KMS-11 (cell line): ENCODE measurements around the gene KL.

Experiments
- H2AFZ ChIP-seq: fragments of 200-600 bp; sonication (generic); 2 replicates; pipeline ENCODE4 v1.6.1; 2016; ENCODE audit warnings: antibody characterized with exemption, mixed run types, low read depth
- H3K27ac ChIP-seq: fragments of 200-600 bp; sonication (generic); 2 replicates; pipeline ENCODE4 v1.6.1; 2016; ENCODE audit warnings: mild to moderate bottlenecking, mixed run types
- H3K27me3 ChIP-seq: fragments of 200-600 bp; sonication (generic); 2 replicates; pipeline ENCODE4 v1.6.1; 2017; ENCODE audit warnings: mild to moderate bottlenecking, low read depth, mixed run types, moderate library complexity; ENCODE audit not compliant: insufficient read depth
- H3K36me3 ChIP-seq: fragments of 200-600 bp; sonication (generic); 2 replicates; pipeline ENCODE4 v1.6.1; 2017; ENCODE audit warnings: mild to moderate bottlenecking, mixed run types; ENCODE audit not compliant: insufficient read depth
- H3K4me1 ChIP-seq: fragments of 200-600 bp; sonication (generic); 2 replicates; pipeline ENCODE4 v1.6.1; 2016; ENCODE audit warnings: mild to moderate bottlenecking, low read depth, mixed run types; ENCODE audit not compliant: poor library complexity, severe bottlenecking
- H3K4me2 ChIP-seq: fragments of 200-600 bp; sonication (generic); 2 replicates; pipeline ENCODE4 v1.7.0; 2016; ENCODE audit warnings: mild to moderate bottlenecking, mixed run types
- H3K4me3 ChIP-seq: fragments of 200-600 bp; sonication (generic); IDR thresholded peaks from 2 replicates; pipeline ENCODE4 v1.6.1; 2017; ENCODE audit warnings: low read depth, low read length, mixed read lengths; ENCODE audit not compliant: insufficient read depth
- H3K79me2 ChIP-seq: fragments of 200-600 bp; sonication (generic); 2 replicates; pipeline ENCODE4 v1.6.1; 2016; ENCODE audit warnings: low read depth, mixed run types; ENCODE audit not compliant: insufficient read depth
- H3K9ac ChIP-seq: fragments of 200-600 bp; sonication (generic); 2 replicates; pipeline ENCODE4 v1.6.1; 2016; ENCODE audit warnings: mild to moderate bottlenecking, mixed run types
- H4K20me1 ChIP-seq: fragments of 200-600 bp; sonication (generic); 2 replicates; pipeline ENCODE4 v1.6.1; 2016; ENCODE audit warnings: mild to moderate bottlenecking, mixed run types; ENCODE audit not compliant: insufficient read depth
- TF ChIP-seq, protein P1 (sequence below): fragments of 200-600 bp; sonication (generic); conservative IDR thresholded peaks from 2 replicates; pipeline ENCODE4 v1.6.1; 2017; ENCODE audit warnings: low read depth, mild to moderate bottlenecking, antibody characterized with exemption, low read length, moderate library complexity, mixed read lengths

The KL gene

DNA sequence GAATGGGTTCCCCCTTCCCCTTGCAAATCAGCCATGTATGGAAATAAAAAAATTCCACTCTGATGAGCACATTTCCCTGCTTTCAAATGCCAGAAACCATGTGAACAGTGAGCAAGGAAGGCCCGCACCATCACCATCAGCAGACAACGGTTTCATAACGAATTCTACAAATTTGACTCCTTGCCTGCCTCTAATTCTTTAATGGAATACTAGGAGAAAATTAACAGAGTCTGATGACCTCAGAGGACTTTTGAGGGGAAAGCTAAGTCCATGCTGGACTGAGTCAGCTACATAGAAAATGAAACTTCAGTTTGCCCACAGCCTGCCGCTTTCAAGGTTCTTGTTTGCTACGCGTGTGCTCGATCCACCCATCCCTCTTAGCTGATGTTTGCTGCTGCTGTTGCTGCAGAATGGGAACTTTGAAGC, 46.7 kb upstream of the KL start:
- Histone ChIP-seq H3K4me1 (peaks cover 26% of the 10 kb centered on the region), H2AFZ (peak overlapping the region; percentile 52; the same call in 1 of the 2 replicates), H3K4me2 (peak overlapping the region; percentile 55), H3K9ac (peak overlapping the region; percentile 41; the same call in 1 of the 2 replicates), H3K36me3 (no peaks in the 10 kb centered on the region), H3K79me2 (no peaks in the 10 kb centered on the region), H3K4me3 (no peak overlapping the region), H3K27me3 (no peaks in the 10 kb centered on the region), H3K27ac (peak overlapping the region; percentile 58), H4K20me1 (no peaks in the 10 kb centered on the region)
- TF ChIP-seq, protein P1, sequence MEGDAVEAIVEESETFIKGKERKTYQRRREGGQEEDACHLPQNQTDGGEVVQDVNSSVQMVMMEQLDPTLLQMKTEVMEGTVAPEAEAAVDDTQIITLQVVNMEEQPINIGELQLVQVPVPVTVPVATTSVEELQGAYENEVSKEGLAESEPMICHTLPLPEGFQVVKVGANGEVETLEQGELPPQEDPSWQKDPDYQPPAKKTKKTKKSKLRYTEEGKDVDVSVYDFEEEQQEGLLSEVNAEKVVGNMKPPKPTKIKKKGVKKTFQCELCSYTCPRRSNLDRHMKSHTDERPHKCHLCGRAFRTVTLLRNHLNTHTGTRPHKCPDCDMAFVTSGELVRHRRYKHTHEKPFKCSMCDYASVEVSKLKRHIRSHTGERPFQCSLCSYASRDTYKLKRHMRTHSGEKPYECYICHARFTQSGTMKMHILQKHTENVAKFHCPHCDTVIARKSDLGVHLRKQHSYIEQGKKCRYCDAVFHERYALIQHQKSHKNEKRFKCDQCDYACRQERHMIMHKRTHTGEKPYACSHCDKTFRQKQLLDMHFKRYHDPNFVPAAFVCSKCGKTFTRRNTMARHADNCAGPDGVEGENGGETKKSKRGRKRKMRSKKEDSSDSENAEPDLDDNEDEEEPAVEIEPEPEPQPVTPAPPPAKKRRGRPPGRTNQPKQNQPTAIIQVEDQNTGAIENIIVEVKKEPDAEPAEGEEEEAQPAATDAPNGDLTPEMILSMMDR: no peak

DNA sequence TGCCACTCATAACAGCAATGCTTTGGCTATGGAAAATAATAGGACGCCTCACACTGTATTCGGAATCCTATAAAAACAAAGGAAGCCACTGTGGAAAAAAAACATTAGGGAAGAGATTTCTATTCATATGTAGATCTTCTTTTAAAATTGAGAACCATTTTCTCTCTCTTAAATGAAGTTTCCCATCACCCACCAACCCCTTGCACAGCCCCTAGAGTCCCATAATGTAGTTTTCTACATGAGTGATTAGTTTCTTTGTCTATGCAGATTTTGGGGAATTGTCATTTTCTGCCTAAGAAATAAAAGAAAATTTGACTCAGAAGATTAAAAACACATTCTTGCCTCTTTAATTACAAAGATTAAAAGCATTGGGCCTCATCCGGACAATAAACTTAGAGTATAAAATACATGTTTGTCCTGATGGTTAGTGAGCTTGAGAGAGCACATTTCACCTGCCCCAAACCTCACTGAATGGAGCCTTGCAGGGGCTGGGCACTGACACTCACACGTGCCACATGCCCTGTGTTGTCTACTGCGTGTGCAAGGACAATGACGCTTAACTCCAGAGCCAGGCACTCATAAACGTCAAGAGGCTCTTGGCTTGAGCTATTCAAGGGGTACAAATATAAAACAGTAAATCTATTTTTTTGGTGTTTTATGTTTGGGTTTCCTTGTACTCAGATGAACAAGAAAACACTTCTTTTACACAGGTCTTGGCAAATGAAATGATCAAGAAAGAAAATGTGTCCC, 40.0 kb upstream of the KL start:
- H3K27ac ChIP-seq: no peak overlapping the region
- H2AFZ ChIP-seq: no peak overlapping the region
- no peak overlapping the region for H3K4me3 ChIP-seq
- H3K27me3 ChIP-seq: no peaks in the 10 kb centered on the region
- no peaks in the 10 kb centered on the region for H3K36me3 ChIP-seq
- H4K20me1 ChIP-seq: no peaks in the 10 kb centered on the region
- H3K79me2 ChIP-seq: no peaks in the 10 kb centered on the region
- TF ChIP-seq, protein P1: no peak
- no peak overlapping the region for H3K4me2 ChIP-seq
- H3K4me1 ChIP-seq: no peaks in the 10 kb centered on the region
- H3K9ac ChIP-seq: no peak overlapping the region

DNA sequence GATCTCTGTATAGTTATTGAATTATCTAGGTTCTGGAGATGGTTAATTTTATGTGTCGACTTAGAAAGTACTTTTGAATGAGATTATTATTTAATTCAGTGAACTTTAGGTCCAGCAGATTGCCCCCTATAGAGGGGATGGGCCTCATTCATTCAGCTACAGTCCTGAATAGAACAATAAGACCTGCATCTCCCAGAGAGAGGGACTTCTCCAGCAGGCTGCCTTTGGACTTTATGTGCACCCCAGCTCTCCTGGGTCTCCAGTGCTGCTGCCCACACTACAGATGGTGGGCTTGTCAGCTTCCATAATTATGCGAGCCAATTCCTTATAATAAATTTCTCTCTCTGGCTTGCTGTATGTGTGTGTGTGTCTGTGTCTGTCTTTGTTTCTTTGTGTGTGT, 39.3 kb upstream of the KL start:
- H3K4me3 ChIP-seq: no peak overlapping the region
- H4K20me1 ChIP-seq: no peaks in the 10 kb centered on the region
- no peaks in the 10 kb centered on the region for H3K79me2 ChIP-seq
- no peak overlapping the region for H3K9ac ChIP-seq
- TF ChIP-seq, protein P1: no peak
- H3K27ac ChIP-seq: no peak overlapping the region
- H3K4me1 ChIP-seq: no peaks in the 10 kb centered on the region
- H2AFZ ChIP-seq: no peak overlapping the region
- H3K4me2 ChIP-seq: no peak overlapping the region
- H3K27me3 ChIP-seq: no peaks in the 10 kb centered on the region
- no peaks in the 10 kb centered on the region for H3K36me3 ChIP-seq

DNA sequence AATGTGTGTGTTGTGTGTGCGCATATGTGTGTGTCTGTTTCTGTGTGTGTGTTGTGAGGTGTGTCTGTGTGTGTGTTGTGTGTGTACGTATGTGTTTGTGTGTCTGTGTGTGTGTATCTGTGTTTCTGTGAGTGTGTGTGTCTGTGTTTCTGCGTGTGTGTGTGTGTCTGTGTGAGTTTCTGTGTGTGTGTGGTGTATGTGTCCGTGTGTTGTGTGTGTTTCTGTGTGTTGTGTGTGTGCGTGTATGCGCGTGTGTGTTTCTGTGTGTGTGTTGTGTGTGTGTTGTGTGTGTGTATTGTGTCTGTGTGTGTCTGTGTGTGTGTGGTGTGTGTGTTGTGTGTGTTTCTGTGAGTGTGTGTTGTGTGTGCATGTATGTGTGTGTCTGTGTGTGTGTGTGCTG, 38.9 kb upstream of the KL start:
- H2AFZ ChIP-seq: no peak overlapping the region
- H3K27ac ChIP-seq: no peak overlapping the region
- H3K4me2 ChIP-seq: no peak overlapping the region
- H3K9ac ChIP-seq: no peak overlapping the region
- H3K27me3 ChIP-seq: no peaks in the 10 kb centered on the region
- H3K79me2 ChIP-seq: no peaks in the 10 kb centered on the region
- H3K4me3 ChIP-seq: no peak overlapping the region
- no peaks in the 10 kb centered on the region for H3K4me1 ChIP-seq
- no peaks in the 10 kb centered on the region for H4K20me1 ChIP-seq
- no peaks in the 10 kb centered on the region for H3K36me3 ChIP-seq
- TF ChIP-seq, protein P1: no peak
